CD8-positive, alpha-beta memory T cell (primary cell): ENCODE data around the gene MAP3K7CL. TPM values are rescaled to one million over a fixed set of nuclear protein-coding genes. Genes with fewer than 3 reads are reported as not detected.

Experiments used
- CTCF ChIA-PET: fragments of 350-600 bp; sonication (Branson Sonifier 250); formaldehyde crosslinking; loops from one replicate; lab custom pipeline; 2021; ENCODE audit warnings: antibody characterized with exemption; lab: Charles Lee
- POLR2A ChIA-PET: fragments of 350-600 bp; sonication (Branson Sonifier 250); formaldehyde crosslinking; loops from one replicate; lab custom pipeline; 2021; ENCODE audit warnings: antibody characterized with exemption; lab: Charles Lee
- DNase-seq, 5 donors: peaks; one replicate each; pipeline versions ENCODE4 v3.0.0 to v3.0.0-alpha.2; 2020 to 2022; ENCODE audit warnings: mixed read lengths in 1 of 5
- H3K27ac ChIP-seq: one replicate; pipeline ENCODE4 v1.7.0; 2013; ENCODE audit warnings: low read depth, mild to moderate bottlenecking, low read length, moderate library complexity
- H3K27me3 ChIP-seq: 2 replicates; pipeline ENCODE4 v1.7.0; 2013; ENCODE audit warnings: low read length, mild to moderate bottlenecking; ENCODE audit not compliant: insufficient read depth, poor library complexity, severe bottlenecking
- H3K36me3 ChIP-seq: 2 replicates; pipeline ENCODE4 v1.7.0; 2013; ENCODE audit warnings: mild to moderate bottlenecking, low read length, moderate library complexity; ENCODE audit not compliant: insufficient read depth
- H3K4me1 ChIP-seq: 2 replicates; pipeline ENCODE4 v1.7.0; 2013; ENCODE audit warnings: mild to moderate bottlenecking, low read length, moderate library complexity; ENCODE audit not compliant: insufficient read depth
- H3K4me3 ChIP-seq: 2 replicates; pipeline ENCODE4 v1.7.0; 2013; ENCODE audit warnings: mild to moderate bottlenecking, low read length
- H3K9me3 ChIP-seq: 2 replicates; pipeline ENCODE4 v1.7.0; 2013; ENCODE audit warnings: mild to moderate bottlenecking, low read length
- H3K27ac Mint-ChIP-seq, 8 donors: one replicate each; pipeline ENCODE4 v1.8.0; 2020 to 2021; ENCODE audit warnings: mixed read lengths in 8 of 8, mild to moderate bottlenecking in 6 of 8, inconsistent platforms in 3 of 8, moderate library complexity in 3 of 8
- H3K27me3 Mint-ChIP-seq, 2 donors: one replicate each; pipeline ENCODE4 v1.8.0; 2020 to 2021; ENCODE audit warnings: mixed read lengths in 2 of 2, mild to moderate bottlenecking in 1 of 2, moderate library complexity in 1 of 2
- H3K36me3 Mint-ChIP-seq, 3 donors: one replicate each; pipeline ENCODE4 v1.8.0; 2020 to 2021; ENCODE audit warnings: mixed read lengths in 3 of 3, inconsistent platforms in 1 of 3, mild to moderate bottlenecking in 1 of 3
- H3K4me1 Mint-ChIP-seq, 3 donors: one replicate each; pipeline ENCODE4 v1.8.0; 2020 to 2021; ENCODE audit warnings: mixed read lengths in 3 of 3, inconsistent platforms in 1 of 3, mild to moderate bottlenecking in 1 of 3
- H3K4me3 Mint-ChIP-seq, 7 donors: one replicate each; pipeline ENCODE4 v1.8.0; 2020 to 2021; ENCODE audit warnings: mixed read lengths in 7 of 7, mild to moderate bottlenecking in 6 of 7, moderate library complexity in 4 of 7, inconsistent platforms in 2 of 7
- H3K9me3 Mint-ChIP-seq, 5 donors: one replicate each; pipeline ENCODE4 v1.8.0; 2020 to 2022; ENCODE audit warnings: mixed read lengths in 5 of 5, mild to moderate bottlenecking in 3 of 5, moderate library complexity in 2 of 5, inconsistent platforms in 1 of 5
- polyA plus RNA-seq: library from polyadenylated mRNA; unstranded; fragments of 300-500 nt; fragmentation: Illumina TruSeq; gene quantifications from one replicate; pipeline ENCODE4 v1.2.3, GENCODE V29; 2021
- total RNA-seq, 2 experiments: library from RNA; stranded (reverse); gene quantifications; one replicate each; pipeline ENCODE4 v1.2.3, GENCODE V29; 2021

MAP3K7CL gene
- total RNA-seq (1 to 10 TPM; 4.2 to 4.6 TPM), polyA plus RNA-seq (6.0 TPM)

GRCh38 chr21:29130270-29130969, at the start of gene MAP3K7CL:
Gene MAP3K7CL (plus strand): TSS chr21:29130644. CDS start chr21:29133345, 2,701 bp downstream.
- ChIA-PET POLR2A (no interaction called here), CTCF (no interaction called here)
- no peaks in the 10 kb centered on the region for H3K27me3 ChIP-seq
- H3K4me3 ChIP-seq = no peak within 1 kb of the TSS
- no peaks in the 10 kb centered on the region for H3K36me3 ChIP-seq
- Mint-ChIP-seq H3K4me3 (no peak within 1 kb of the TSS), H3K9me3 (peaks cover 0 to 4% (median 0%) of the 10 kb centered on the region in 5 donors), H3K36me3 (peaks cover 0 to 12% (median 5%) of the 10 kb centered on the region in 3 donors), H3K4me1 (no peaks in the 10 kb centered on the region), H3K27me3 (no peaks in the 10 kb centered on the region), H3K27ac (no peak within 1 kb of the TSS)
- H3K4me1 ChIP-seq = no peaks in the 10 kb centered on the region
- H3K27ac ChIP-seq = no peak within 1 kb of the TSS
- no peak for DNase-seq
- no peaks in the 10 kb centered on the region for H3K9me3 ChIP-seq

- H3K9me3 Mint-ChIP-seq = no peaks in the 10 kb centered on the region
- H3K36me3 Mint-ChIP-seq = peaks cover 0 to 20% (median 4%) of the 10 kb centered on the region in 3 donors
- no peak overlapping the region for H3K4me3 Mint-ChIP-seq
- H3K27ac Mint-ChIP-seq = peak overlapping the region in 7 of 8 donors; percentile 2 to 78 (median 68)
- peaks cover 0 to 9% of the 10 kb centered on the region in 2 donors for H3K27me3 Mint-ChIP-seq
- no peak overlapping the region for H3K4me3 ChIP-seq
- ChIA-PET POLR2A (no interaction called here), CTCF (interaction anchor here (0.8 to 1.6 kb wide), 3 partner anchors 8 to 295 kb away, joined by 3 to 4 read pairs (median 3); partner anchors contain the start of gene CCT8)
- peaks cover 46% of the 10 kb centered on the region for H3K4me1 ChIP-seq
- peaks cover 40 to 61% (median 58%) of the 10 kb centered on the region in 3 donors for H3K4me1 Mint-ChIP-seq
- no peaks in the 10 kb centered on the region for H3K27me3 ChIP-seq
- H3K36me3 ChIP-seq = no peaks in the 10 kb centered on the region
- H3K27ac ChIP-seq = no peak overlapping the region
- no peaks in the 10 kb centered on the region for H3K9me3 ChIP-seq
- DNase-seq = no peak
Observed at GRCh38 chr21:29082046-29082815, 48.2 kb upstream of the MAP3K7CL start.

GRCh38 chr21:29083306-29083705, 47.1 kb upstream of the MAP3K7CL start:
- no peak overlapping the region for H3K27ac ChIP-seq
- DNase-seq = no peak
- H3K27ac Mint-ChIP-seq = peak overlapping the region in 5 of 8 donors; percentile 17 to 79 (median 71)
- H3K9me3 Mint-ChIP-seq = no peaks in the 10 kb centered on the region
- H3K36me3 Mint-ChIP-seq = peaks cover 0 to 18% (median 4%) of the 10 kb centered on the region in 3 donors
- peaks cover 0 to 11% of the 10 kb centered on the region in 2 donors for H3K27me3 Mint-ChIP-seq
- ChIA-PET CTCF (interaction anchor here (1.6 kb wide), 1 partner anchor 10 kb away, joined by 4 read pairs; the partner anchor contains the start of gene CCT8), POLR2A (no interaction called here)
- H3K4me1 Mint-ChIP-seq = peaks cover 35 to 51% (median 49%) of the 10 kb centered on the region in 3 donors
- no peaks in the 10 kb centered on the region for H3K9me3 ChIP-seq
- no peak overlapping the region for H3K4me3 ChIP-seq
- H3K36me3 ChIP-seq = no peaks in the 10 kb centered on the region
- H3K27me3 ChIP-seq = no peaks in the 10 kb centered on the region
- peaks cover 44% of the 10 kb centered on the region for H3K4me1 ChIP-seq
- H3K4me3 Mint-ChIP-seq = no peak overlapping the region

- CTCF ChIA-PET = no interaction called here
Observed at GRCh38 chr21:29084372-29084771, 46.1 kb upstream of the MAP3K7CL start.

GRCh38 chr21:29085106-29085752, 45.2 kb upstream of the MAP3K7CL start:
- no peaks in the 10 kb centered on the region for H3K36me3 ChIP-seq
- no peaks in the 10 kb centered on the region for H3K9me3 ChIP-seq
- DNase-seq = no peak
- H3K4me1 ChIP-seq = peaks cover 25% of the 10 kb centered on the region
- Mint-ChIP-seq H3K27me3 (peaks cover 0 to 11% of the 10 kb centered on the region in 2 donors), H3K27ac (no peak overlapping the region), H3K36me3 (peaks cover 0 to 20% (median 4%) of the 10 kb centered on the region in 3 donors), H3K4me1 (peaks cover 18 to 32% (median 30%) of the 10 kb centered on the region in 3 donors), H3K9me3 (no peaks in the 10 kb centered on the region), H3K4me3 (no peak overlapping the region)
- H3K27me3 ChIP-seq = no peaks in the 10 kb centered on the region
- H3K4me3 ChIP-seq = no peak overlapping the region
- ChIA-PET POLR2A (no interaction called here), CTCF (interaction anchor here (1.7 kb wide), 1 partner anchor 287 kb away, joined by 5 read pairs; no protein-coding TSS in a partner anchor)
- no peak overlapping the region for H3K27ac ChIP-seq

More at GRCh38 chr21:29084372-29084771, 46.1 kb upstream of the MAP3K7CL start:
- H3K4me3 Mint-ChIP-seq = no peak overlapping the region
- Histone ChIP-seq H3K27me3 (no peaks in the 10 kb centered on the region), H3K9me3 (no peaks in the 10 kb centered on the region), H3K4me1 (peaks cover 33% of the 10 kb centered on the region), H3K4me3 (no peak overlapping the region), H3K27ac (no peak overlapping the region), H3K36me3 (no peaks in the 10 kb centered on the region)
- POLR2A ChIA-PET = no interaction called here
- H3K9me3 Mint-ChIP-seq = no peaks in the 10 kb centered on the region
- peaks cover 0 to 20% (median 4%) of the 10 kb centered on the region in 3 donors for H3K36me3 Mint-ChIP-seq
- peak overlapping the region in 2 of 8 donors; percentile 27 to 54 for H3K27ac Mint-ChIP-seq
- H3K27me3 Mint-ChIP-seq = peaks cover 0 to 11% of the 10 kb centered on the region in 2 donors
- no peak for DNase-seq
- H3K4me1 Mint-ChIP-seq = peaks cover 27 to 40% (median 38%) of the 10 kb centered on the region in 3 donors

GRCh38 chr21:29091033-29091432, 39.4 kb upstream of the MAP3K7CL start:
- H3K9me3 Mint-ChIP-seq = no peaks in the 10 kb centered on the region
- Histone ChIP-seq H3K9me3 (no peaks in the 10 kb centered on the region), H3K27ac (no peak overlapping the region), H3K36me3 (no peaks in the 10 kb centered on the region), H3K4me1 (no peaks in the 10 kb centered on the region), H3K27me3 (no peaks in the 10 kb centered on the region), H3K4me3 (no peak overlapping the region)
- ChIA-PET CTCF (interaction anchor here (1.4 to 2.9 kb wide), 2 partner anchors 8 to 286 kb away, joined by 3 to 11 read pairs; no protein-coding TSS in a partner anchor), POLR2A (no interaction called here)
- peaks cover 0 to 8% of the 10 kb centered on the region in 2 donors for H3K27me3 Mint-ChIP-seq
- DNase-seq = no peak
- no peaks in the 10 kb centered on the region for H3K4me1 Mint-ChIP-seq
- peaks cover 0 to 47% (median 8%) of the 10 kb centered on the region in 3 donors for H3K36me3 Mint-ChIP-seq
- H3K4me3 Mint-ChIP-seq = no peak overlapping the region
- H3K27ac Mint-ChIP-seq = no peak overlapping the region

GRCh38 chr21:29092102-29092959, 38.1 kb upstream of the MAP3K7CL start:
- H3K4me1 ChIP-seq = no peaks in the 10 kb centered on the region
- ChIA-PET CTCF (interaction anchor here (0.6 to 2.9 kb wide), 4 partner anchors 19 to 284 kb away, joined by 3 to 11 read pairs (median 5); partner anchors contain the start of gene CCT8), POLR2A (no interaction called here)
- H3K27me3 ChIP-seq = no peaks in the 10 kb centered on the region
- H3K4me3 ChIP-seq = no peak overlapping the region
- Mint-ChIP-seq H3K4me1 (no peaks in the 10 kb centered on the region), H3K27ac (no peak overlapping the region), H3K9me3 (no peaks in the 10 kb centered on the region), H3K36me3 (peaks cover 0 to 40% (median 7%) of the 10 kb centered on the region in 3 donors), H3K27me3 (peaks cover 0 to 2% of the 10 kb centered on the region in 2 donors), H3K4me3 (no peak overlapping the region)
- H3K36me3 ChIP-seq = no peaks in the 10 kb centered on the region
- H3K27ac ChIP-seq = no peak overlapping the region
- no peaks in the 10 kb centered on the region for H3K9me3 ChIP-seq
- no peak for DNase-seq
